DMS 273 (cell line): ENCODE measurements around the gene PTPRM.

Experiments used
- DNase-seq: peaks from one replicate; lab custom pipeline; 2025; ENCODE audit not compliant: unreplicated experiment; lab: John Stamatoyannopoulos, UW

Gene PTPRM

DNA sequence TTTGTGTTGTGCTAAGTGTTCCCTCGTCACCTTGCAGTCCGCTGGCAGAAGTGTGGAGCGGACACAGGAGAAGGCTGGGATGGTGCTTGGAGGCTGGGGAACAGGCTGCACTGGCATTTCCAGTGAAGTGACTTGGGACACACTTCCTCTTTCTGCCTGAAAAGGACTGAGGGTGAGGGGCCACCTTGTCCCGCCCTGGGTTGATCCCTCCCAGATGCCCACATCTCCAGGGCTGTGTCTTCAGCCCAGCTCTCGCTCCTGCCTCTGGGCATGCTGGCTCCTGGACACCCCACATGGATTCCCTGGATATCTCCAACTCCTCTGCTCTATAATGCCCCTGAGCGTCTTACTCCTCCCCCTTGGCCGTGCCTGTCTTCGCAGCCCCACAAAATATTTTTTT, 412.6 kb downstream of the PTPRM start:
- DNase-seq = no peak

GRCh38 chr18:7980136-7980535, 413.0 kb downstream of the PTPRM start:
- DNase-seq = peak; percentile 2

GRCh38 chr18:7980656-7981055, 413.5 kb downstream of the PTPRM start:
- DNase-seq = no peak

GRCh38 chr18:7982216-7982615, 415.1 kb downstream of the PTPRM start:
- no peak for DNase-seq

DNA sequence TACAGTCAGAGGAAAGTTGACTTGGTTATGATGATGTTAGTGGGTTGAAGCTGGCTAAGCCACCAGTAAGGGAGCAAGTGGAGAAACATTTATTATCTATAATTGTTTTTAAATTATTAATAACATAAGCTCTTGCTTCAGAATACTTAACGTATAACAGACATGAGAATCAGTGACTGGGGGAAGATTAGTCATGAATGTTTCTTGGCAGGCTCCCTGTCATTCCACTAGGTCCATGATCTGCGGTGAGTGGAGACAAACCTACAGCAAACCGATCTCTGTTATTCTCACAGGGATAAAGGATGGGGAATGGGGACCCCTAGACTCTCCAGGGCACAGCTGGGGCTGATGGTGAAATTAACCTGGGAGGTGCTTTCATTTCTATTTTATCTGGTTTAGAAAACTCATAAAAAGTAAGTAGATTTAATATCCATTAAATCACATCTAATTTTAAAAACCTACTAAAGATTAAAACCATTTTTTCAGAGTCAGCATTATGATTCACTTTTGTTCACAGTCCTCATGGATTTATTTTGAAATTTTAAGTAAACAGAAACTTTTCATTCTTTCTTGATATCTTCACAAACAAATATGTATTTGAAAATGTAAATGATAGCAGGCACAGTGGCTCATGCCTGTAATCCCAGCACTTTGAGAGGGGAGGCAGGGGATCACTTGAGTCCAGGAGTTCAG, 420.3 kb downstream of the PTPRM start:
- no peak for DNase-seq

- no peak for DNase-seq
Observed at GRCh38 chr18:7990670-7991069, 423.6 kb downstream of the PTPRM start.

GRCh38 chr18:8001711-8002301, 434.7 kb downstream of the PTPRM start:
- no peak for DNase-seq

GRCh38 chr18:8003878-8004675, 437.0 kb downstream of the PTPRM start:
- DNase-seq = no peak

- DNase-seq = no peak
Observed at GRCh38 chr18:8004792-8005191, 437.7 kb downstream of the PTPRM start.

GRCh38 chr18:8005870-8006569, 438.9 kb downstream of the PTPRM start:
- no peak for DNase-seq

- DNase-seq = no peak
Observed at GRCh38 chr18:8006979-8007378, 439.9 kb downstream of the PTPRM start.

- no peak for DNase-seq
Observed at GRCh38 chr18:8008033-8008432, 440.9 kb downstream of the PTPRM start.

DNA sequence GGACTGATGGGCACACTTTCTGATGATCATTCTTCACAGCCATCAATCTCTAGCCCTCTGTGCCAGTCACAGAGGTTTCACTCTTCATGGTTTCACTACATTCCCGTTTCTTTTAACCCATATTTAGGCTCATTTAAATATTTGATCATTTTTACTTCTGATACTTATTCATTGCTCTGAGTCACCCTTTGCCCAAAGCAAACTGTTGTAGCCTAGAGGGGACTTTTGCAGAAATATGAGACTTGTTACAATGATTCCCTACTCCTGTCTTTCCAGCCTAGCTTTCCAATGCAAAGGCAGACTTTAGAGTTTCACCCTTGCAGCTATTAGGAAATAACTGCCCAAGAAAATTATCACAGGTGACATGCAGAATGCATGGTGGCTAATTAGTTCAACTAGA, 444.2 kb downstream of the PTPRM start:
- no peak for DNase-seq

DNA sequence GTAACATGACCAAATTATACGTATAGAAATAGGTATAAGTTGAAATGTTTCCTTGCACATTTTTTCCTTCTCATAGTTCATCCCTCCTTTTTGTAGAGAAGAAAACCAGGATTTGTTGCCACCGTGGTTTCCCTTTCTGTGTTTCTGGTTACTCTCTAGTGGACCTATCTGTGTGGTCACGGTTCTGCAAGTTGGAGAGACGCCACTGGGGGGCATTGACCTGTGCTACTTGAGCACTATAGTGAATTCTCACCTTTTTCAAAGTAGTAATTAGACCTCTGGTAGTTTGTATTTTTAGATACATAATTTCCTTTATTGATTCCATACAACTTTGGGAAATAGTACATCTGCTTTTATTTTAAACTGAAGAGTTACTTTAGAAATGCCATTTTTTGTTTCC, 444.8 kb downstream of the PTPRM start:
- peak; percentile 17 for DNase-seq

GRCh38 chr18:8018701-8019331, 451.7 kb downstream of the PTPRM start:
- no peak for DNase-seq

GRCh38 chr18:8019600-8019999, 452.5 kb downstream of the PTPRM start:
- no peak for DNase-seq

DNA sequence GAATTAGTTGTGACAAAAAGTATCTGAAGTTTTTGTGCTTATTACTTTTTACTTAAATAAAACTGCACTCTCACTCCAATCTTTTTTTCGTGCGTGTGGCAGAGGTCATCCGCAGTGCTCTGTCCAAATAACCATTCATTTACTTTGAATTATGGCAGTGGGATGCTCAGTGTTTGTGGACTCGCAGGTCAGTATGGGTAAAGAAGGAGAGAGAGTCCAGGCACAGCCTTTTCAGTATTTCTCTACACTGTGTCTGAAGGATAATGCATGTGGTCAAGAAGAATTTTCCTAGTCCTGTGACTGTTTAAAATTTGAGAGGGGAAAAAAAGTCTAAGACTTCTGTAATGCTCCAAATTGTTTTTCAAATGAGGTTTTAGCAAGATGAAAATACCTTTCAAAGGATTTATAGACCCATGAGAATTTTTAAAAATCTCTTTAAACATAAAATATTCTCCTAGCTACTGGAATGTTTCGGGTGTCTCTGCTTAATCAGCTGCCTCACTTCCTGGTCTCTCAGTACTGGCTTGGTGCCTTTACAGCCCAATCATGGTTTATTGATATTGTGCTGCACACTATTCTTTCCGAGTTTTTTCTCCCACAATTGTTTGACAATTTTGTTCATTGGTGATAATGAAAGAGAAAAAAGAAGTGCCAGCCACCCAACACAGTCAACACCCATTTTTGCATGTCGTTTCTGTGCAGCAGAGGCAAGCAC, 453.2 kb downstream of the PTPRM start:
- DNase-seq = no peak

DNA sequence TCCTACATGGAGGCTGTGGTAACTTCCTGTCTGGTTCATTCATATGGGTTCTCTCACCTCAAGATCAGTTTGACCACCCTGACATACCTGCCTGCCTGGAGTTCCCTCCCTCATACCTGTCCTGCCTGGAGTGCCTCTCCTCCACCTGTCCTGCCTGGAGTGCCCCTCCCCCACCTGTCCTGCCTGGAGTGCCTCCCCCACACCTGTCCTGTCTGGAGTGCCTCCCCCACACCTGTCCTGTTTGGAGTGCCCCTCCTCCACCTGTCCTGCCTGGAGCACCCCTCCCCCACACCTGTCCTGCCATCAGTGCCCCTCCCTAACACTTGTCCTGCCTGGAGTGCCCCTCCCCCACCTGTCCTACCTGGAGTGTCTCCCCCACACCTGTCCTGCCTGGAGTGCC, 461.9 kb downstream of the PTPRM start:
- DNase-seq = no peak

DNA sequence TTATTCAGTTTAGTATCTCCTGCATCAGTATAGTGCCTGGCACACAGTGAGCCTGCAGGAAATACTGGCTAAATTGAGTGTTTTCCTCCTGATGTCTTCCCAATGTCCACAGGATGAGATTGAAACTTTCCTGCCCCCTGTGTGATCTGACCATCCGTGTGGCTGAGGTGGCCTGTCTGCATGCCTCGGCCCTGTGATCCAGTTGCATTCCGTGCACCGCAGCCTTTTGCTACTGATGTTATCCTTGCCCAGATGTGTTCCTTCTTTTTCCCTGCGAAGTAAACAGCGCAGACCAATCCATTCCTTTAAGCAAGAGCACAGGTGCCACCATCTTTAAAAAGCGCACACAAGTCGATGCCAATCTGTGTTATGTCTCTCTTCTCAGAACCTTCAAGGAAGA, 462.6 kb downstream of the PTPRM start:
- no peak for DNase-seq

DNA sequence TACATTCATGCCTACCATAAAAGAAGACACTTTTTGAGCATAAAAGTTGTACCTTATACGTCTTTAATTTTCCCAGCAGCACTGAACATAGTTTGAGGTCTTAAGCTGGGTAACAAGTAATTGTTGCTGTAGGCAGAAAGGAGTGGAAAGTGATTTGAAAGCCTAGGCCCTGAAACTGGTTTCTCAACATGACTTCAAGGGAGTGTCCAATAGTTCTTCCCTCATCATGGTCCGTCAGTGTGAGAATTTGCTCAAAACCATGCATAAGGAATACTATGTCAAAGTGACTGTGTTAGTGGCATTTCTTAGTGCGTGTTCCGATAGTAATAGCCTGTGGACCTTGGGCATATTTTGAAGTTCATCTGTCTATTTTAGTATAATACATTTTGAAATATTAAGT, 463.1 kb downstream of the PTPRM start:
- no peak for DNase-seq

GRCh38 chr18:8031496-8031895, 464.4 kb downstream of the PTPRM start:
- DNase-seq = no peak
